ENCODE results near the gene NCKAP5L.
A peak's percentile ranks its signal among the peaks of the same experiment; 100 is the strongest.

The NCKAP5L gene

DNA sequence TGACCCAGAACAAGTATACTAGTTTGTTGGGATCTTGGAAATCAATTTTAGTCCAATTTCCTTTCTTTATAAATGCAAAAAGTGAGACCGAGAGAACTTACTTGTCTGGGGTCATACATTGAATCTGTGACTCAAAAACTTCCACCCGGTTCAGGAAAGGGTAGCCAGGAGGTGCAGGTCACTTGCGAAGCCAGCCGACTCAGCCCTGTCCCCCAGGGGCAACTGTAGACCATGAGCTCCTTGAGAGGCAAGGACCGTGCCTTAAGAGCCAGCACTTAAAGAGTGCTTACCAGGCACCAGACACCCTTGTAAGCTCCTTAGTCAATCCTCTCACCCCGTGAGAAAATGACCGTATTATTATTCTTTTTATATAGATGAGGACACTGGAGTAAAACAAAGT, 15.2 kb upstream of the NCKAP5L start:
- peak overlapping the region; percentile 87 to 94 for H3K27ac ChIP-seq
- TF ChIP-seq, protein P1, sequence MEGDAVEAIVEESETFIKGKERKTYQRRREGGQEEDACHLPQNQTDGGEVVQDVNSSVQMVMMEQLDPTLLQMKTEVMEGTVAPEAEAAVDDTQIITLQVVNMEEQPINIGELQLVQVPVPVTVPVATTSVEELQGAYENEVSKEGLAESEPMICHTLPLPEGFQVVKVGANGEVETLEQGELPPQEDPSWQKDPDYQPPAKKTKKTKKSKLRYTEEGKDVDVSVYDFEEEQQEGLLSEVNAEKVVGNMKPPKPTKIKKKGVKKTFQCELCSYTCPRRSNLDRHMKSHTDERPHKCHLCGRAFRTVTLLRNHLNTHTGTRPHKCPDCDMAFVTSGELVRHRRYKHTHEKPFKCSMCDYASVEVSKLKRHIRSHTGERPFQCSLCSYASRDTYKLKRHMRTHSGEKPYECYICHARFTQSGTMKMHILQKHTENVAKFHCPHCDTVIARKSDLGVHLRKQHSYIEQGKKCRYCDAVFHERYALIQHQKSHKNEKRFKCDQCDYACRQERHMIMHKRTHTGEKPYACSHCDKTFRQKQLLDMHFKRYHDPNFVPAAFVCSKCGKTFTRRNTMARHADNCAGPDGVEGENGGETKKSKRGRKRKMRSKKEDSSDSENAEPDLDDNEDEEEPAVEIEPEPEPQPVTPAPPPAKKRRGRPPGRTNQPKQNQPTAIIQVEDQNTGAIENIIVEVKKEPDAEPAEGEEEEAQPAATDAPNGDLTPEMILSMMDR (IDR thresholded peaks at IDR 0.05) = no peak
- peak overlapping the region; percentile 77 for H3K4me3 ChIP-seq
- DNase-seq (ENCODE audit: low spot score) = peak; percentile 66

DNA sequence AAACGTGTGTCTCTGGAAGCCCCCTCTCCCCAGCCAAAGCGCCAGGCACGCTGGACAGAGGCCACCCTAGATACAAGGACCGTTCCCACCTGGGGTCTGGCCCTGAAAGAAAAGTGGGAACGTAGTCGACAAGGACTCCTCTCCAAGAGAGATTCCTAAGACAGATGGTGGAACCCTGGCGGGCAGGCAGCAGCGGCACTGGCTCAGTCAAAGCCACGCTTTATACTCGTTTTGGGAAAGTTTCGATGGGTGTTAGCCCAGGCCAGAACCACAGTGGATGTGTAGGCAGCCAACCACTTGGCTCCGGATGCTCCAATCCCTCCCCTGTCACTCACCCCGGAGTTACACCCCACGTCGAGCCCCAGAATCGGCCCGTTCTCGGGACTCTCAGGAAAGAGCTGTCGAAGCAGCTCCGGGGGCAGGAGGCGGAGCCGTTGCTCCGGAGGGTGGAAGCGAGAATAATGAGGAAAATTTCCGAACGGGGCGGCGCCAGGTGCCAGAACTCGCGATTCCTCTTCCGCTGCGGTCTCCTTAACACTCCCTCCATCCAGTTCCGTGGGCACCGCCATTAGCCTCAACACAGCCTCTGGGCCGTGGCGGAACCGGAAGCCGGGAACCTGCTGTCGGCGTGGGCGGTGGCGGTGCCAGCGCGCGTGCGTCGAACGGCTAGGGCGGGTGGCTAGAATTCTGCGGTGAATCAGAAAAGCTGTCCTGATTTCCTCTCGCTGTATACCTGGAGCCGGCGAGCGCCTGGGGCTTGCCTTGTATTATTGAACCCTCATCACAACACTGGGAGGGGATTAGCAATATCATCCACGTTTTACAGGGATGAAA, 14.5 kb upstream of the NCKAP5L start, which contains the start of gene BCDIN3D:
TSS of gene BCDIN3D (minus strand) at position 588 of the 834 bp plus-strand sequence. CDS start at position 569, 19 bp downstream.
- peak within 1 kb of the TSS; percentile 77 for H3K4me3 ChIP-seq
- peak; percentile 95 for DNase-seq (ENCODE audit: low spot score)
- TF ChIP-seq, protein P1 (IDR thresholded peaks at IDR 0.05) = no peak
- peak within 1 kb of the TSS; percentile 87 to 94 for H3K27ac ChIP-seq

DNA sequence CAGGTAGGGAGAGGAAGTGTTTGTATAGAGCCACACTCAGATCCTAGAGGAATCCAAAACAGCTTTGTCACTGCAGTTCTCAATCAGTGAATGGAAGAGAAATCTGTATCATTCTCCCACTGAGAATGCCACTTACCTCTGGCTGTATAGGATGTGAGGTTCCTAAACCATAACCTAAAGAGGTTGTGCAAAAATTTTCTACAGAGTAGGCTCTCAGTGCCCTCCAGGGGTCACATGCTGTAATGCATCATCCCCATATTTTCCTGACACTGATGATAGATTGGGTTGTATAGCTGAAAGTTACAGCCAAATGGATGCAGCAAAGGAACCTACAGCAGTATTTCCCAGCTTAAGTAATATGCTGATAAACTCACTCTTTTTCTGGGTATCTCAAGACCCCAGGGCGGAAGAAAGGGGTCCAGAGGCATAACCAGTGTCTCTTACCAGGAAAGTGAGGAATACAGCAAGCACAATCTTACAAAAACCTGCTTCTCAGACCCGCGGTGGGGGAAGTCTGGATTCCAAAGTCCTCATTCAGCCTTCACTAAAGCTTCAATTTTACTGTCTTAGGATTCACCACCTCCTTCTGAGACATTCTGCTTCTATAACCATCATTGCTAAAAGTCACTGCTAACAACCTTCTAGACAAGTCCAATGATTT, 10.9 kb upstream of the NCKAP5L start:
- Histone ChIP-seq H3K27ac (no peak overlapping the region), H3K4me3 (no peak overlapping the region)
- TF ChIP-seq, protein P1 (IDR thresholded peaks at IDR 0.05) = peak; percentile 38
- DNase-seq (ENCODE audit: low spot score) = no peak

DNA sequence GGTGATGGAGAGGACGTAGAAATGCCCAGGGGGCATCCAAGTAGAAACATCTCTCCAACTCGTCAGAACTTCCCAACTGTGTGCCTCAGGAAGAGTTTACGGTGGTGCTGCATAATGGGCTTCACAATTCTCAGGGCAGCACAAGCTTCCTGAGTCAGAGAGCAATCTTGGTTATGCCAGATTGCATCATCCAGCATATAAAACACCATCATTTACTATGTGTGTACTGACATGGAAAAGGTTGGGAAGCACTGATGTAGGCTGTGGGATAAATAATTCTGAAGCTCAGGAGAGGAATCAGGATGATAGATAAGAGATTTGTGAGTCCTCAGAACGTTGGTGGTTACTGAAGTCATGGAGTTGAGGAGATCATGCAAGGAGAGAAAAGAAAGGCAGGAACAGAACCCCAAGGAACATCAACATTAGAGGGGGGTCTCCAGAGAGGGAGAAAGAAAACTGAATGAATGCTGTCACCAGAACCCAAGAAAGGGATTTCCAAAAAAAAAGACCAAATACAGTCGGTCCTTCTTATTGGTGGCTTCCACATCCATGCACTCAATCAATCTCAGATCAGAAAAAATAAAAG, 4.7 kb upstream of the NCKAP5L start:
- Histone ChIP-seq H3K4me3 (no peak overlapping the region), H3K27ac (no peak overlapping the region)
- DNase-seq (ENCODE audit: low spot score) = no peak
- TF ChIP-seq, protein P1 (IDR thresholded peaks at IDR 0.05) = no peak

DNA sequence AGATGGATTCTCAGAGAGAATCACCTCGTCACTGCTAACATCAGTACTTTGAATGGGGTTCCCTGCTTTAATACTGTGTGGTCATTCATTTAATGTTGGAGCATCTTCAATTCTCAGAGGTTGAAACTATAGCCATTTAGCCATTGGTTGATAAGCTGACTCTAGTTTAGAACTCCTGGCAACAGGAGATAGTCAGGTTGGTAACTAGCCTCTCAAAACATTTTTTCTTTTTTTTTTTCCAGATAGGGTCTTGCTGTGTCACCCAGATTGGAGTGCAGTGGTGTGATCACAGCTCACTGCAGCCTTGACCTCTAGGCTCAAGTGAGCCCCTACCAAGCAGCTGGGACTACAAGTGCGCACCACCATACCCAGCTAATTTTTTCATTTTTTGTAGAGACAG, 3.5 kb upstream of the NCKAP5L start:
- DNase-seq (ENCODE audit: low spot score) = no peak
- no peak overlapping the region for H3K4me3 ChIP-seq
- TF ChIP-seq, protein P1 (IDR thresholded peaks at IDR 0.05) = no peak

DNA sequence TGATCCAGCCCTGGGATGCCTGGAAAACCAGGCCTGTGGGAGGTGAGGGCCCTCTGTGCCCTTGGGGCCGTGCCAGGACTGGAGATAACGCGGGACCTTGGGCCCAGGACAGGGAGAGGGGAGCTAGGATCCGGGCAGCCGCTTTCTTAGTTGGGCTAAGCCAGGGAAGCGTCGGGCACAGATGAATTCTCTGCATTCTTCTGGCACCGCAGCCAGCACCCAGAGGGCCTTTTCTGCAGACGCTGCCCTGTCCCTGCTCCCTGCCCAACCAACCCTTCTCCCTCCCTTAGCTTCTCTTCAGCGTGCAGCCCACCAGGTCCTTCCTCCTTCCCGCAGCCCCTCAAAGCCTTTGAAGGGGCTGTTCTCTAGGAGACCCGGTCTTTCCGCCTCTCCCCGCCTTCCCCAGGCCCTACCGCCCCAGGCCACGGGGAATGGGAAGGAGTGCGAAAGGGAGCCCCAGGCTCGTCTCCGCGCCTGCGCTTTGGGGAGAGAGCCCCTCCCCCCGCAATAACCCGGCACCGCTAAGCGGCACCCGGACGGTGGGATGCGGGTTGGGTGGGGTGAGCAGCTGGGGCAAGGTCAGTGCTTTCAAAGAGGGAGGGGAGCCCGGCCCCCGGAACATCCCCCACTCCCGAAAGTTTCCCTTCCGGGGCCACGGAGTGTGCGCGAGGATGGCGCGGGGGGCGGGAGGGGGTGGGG, 663 bp downstream of the NCKAP5L start:
- DNase-seq (ENCODE audit: low spot score) = peak; percentile 81
- TF ChIP-seq, protein P1 (IDR thresholded peaks at IDR 0.05) = no peak
- peak overlapping the region; percentile 100 for H3K4me3 ChIP-seq
- H3K27ac ChIP-seq = peak overlapping the region; percentile 90 to 100

More for the DNA sequence above, 3.5 kb upstream of the NCKAP5L start:
- no peak overlapping the region for H3K27ac ChIP-seq
